B cell (primary cell): ENCODE measurements around the gene NAPG. TPM values are rescaled to one million over a fixed set of nuclear protein-coding genes. Genes with fewer than 3 reads are reported as not detected.

Source experiments
- ATAC-seq: fragments of 200-7000 bp; cut with Tn5 transposase; one replicate; pipeline ENCODE4 v1.10.0; 2021; ENCODE audit warnings: low read depth, mild to moderate bottlenecking, moderate number of reproducible peaks, moderate library complexity
- CTCF ChIA-PET: fragments of 350-600 bp; sonication (Branson Sonifier 250); formaldehyde crosslinking; loops from one replicate; lab custom pipeline; 2021; ENCODE audit warnings: antibody characterized with exemption, inconsistent platforms; lab: Charles Lee
- POLR2A ChIA-PET: fragments of 350-600 bp; sonication (Branson Sonifier 250); formaldehyde crosslinking; loops from one replicate; lab custom pipeline; 2021; ENCODE audit warnings: antibody characterized with exemption; lab: Charles Lee
- DNase-seq: peaks from one replicate; pipeline ENCODE4 v3.0.0; 2013
- H2AFZ ChIP-seq: 2 replicates; pipeline ENCODE4 v1.6.1; 2012; ENCODE audit warnings: mild to moderate bottlenecking, low read depth, low read length; ENCODE audit not compliant: insufficient read depth, poor library complexity, severe bottlenecking
- H3K27ac ChIP-seq, 2 donors: 1 replicate in 1 of 2; 2 replicates in 1 of 2; pipeline ENCODE4 v1.5.1; 2012 to 2013; ENCODE audit warnings: low read length in 2 of 2, mild to moderate bottlenecking in 2 of 2, moderate library complexity in 1 of 2
- H3K27me3 ChIP-seq, 4 experiments: fragments of 200-600 bp in 1 of 4; sonication (generic) in 1 of 4; replicated peaks in 1 of 4; 1 replicate in 2 of 4; 2 replicates in 2 of 4; pipeline versions ENCODE4 v1.6.1 to v1.7.0; 2013 to 2016; ENCODE audit warnings: low read length in 3 of 4, mild to moderate bottlenecking in 2 of 4, mixed read lengths in 1 of 4, moderate library complexity in 1 of 4; ENCODE audit not compliant: insufficient read depth in 4 of 4, control insufficient read depth in 3 of 4; ENCODE audit errors: control extremely low read depth in 1 of 4
- H3K36me3 ChIP-seq, 2 experiments: replicated peaks in 1 of 2; 1 replicate in 1 of 2; 2 replicates in 1 of 2; pipeline versions ENCODE4 v1.6.1 to v1.7.1; 2013; ENCODE audit warnings: low read length in 1 of 2; ENCODE audit not compliant: insufficient read depth in 2 of 2, control insufficient read depth in 1 of 2; ENCODE audit errors: control extremely low read depth in 1 of 2, extremely low read depth in 1 of 2
- H3K4me1 ChIP-seq, 2 donors: fragments of 200-600 bp in 1 of 2; sonication (generic) in 1 of 2; 1 replicate in 1 of 2; 2 replicates in 1 of 2; pipeline versions ENCODE4 v1.5.1 to v1.6.1; 2013 to 2017; ENCODE audit warnings: low read length in 2 of 2; ENCODE audit not compliant: control insufficient read depth in 2 of 2, insufficient read depth in 2 of 2
- H3K4me2 ChIP-seq: replicated peaks from 2 replicates; pipeline ENCODE3; 2012; ENCODE audit warnings: mild to moderate bottlenecking, low read depth, low read length; ENCODE audit not compliant: poor library complexity, severe bottlenecking
- H3K4me3 ChIP-seq, 5 experiments: fragments of 200-600 bp in 1 of 5; sonication (generic) in 1 of 5; 1 replicate in 3 of 5; 2 replicates in 2 of 5; pipeline versions ENCODE4 v1.5.1 to v1.7.0; 2011 to 2016; ENCODE audit warnings: low read length in 4 of 5, mild to moderate bottlenecking in 4 of 5, low read depth in 2 of 5, control low read depth in 1 of 5, moderate library complexity in 1 of 5; ENCODE audit not compliant: insufficient read depth in 1 of 5; ENCODE audit errors: control extremely low read depth in 1 of 5, extremely low read depth in 1 of 5
- H3K79me2 ChIP-seq: fragments of 200-600 bp; sonication (generic); one replicate; pipeline ENCODE4 v1.6.0; 2016; ENCODE audit warnings: low read length; ENCODE audit not compliant: control insufficient read depth, insufficient read depth
- H3K9ac ChIP-seq: fragments of 200-600 bp; sonication (generic); 2 replicates; pipeline ENCODE4 v1.6.1; 2017; ENCODE audit warnings: mild to moderate bottlenecking, low read length, moderate library complexity
- H3K9me3 ChIP-seq, 3 donors: one replicate each; pipeline versions ENCODE4 v1.6.1 to v1.7.1; 2013; ENCODE audit warnings: low read length in 2 of 3; ENCODE audit not compliant: control insufficient read depth in 2 of 3, insufficient read depth in 1 of 3; ENCODE audit errors: control extremely low read depth in 1 of 3
- H4K20me1 ChIP-seq: 2 replicates; pipeline ENCODE4 v1.6.0; 2012; ENCODE audit warnings: mild to moderate bottlenecking, low read length; ENCODE audit not compliant: insufficient read depth, control insufficient read depth, poor library complexity, severe bottlenecking
- H3K27ac Mint-ChIP-seq: one replicate; pipeline ENCODE4 v1.8.0; 2021; ENCODE audit warnings: mixed read lengths
- H3K27me3 Mint-ChIP-seq: one replicate; pipeline ENCODE4 v1.8.0; 2021; ENCODE audit warnings: mixed read lengths
- H3K4me1 Mint-ChIP-seq: one replicate; pipeline ENCODE4 v1.8.0; 2021; ENCODE audit warnings: mixed read lengths
- H3K4me3 Mint-ChIP-seq: one replicate; pipeline ENCODE4 v1.8.0; 2021; ENCODE audit warnings: mixed read lengths
- H3K9me3 Mint-ChIP-seq: one replicate; pipeline ENCODE4 v1.8.0; 2022; ENCODE audit warnings: mixed read lengths; ENCODE audit not compliant: insufficient read depth
- EZH2 ChIP-seq: IDR thresholded peaks from 2 replicates; pipeline ENCODE4 v1.6.1; 2012; ENCODE audit warnings: borderline replicate concordance, low read depth, mild to moderate bottlenecking, moderate library complexity, low read length; ENCODE audit not compliant: insufficient read depth, poor library complexity, severe bottlenecking
- WGBS: methylation state at CpG from one replicate; pipeline ENCODE4 v1.1.5; 2013; ENCODE audit warnings: missing lambda C conversion rate; ENCODE audit not compliant: insufficient coverage; 5-methylcytosine and 5-hydroxymethylcytosine counted together
- intact Hi-C: fragments of 100-400 bp; cut with micrococcal nuclease; formaldehyde crosslinking; loops from one replicate; pipeline ENCODE4 v1.10.0; 2022
- polyA plus RNA-seq: library from polyadenylated mRNA; depleted of rRNA; stranded (reverse); fragments of >200 nt; gene quantifications from 2 replicates; pipeline ENCODE4 v1.2.3, GENCODE V29; 2012
- total RNA-seq, 2 donors: library from RNA; stranded (reverse); fragments of 120-200 nt in 1 of 2; gene quantifications; 1 replicate in 1 of 2; 2 replicates in 1 of 2; pipeline versions ENCODE4 v1.2.3 to v1.2.4, GENCODE V29; 2013 to 2022
- TF ChIP-seq, protein P1 (sequence below): fragments of 200-600 bp; IDR thresholded peaks from one replicate; pipeline ENCODE4 v1.8.0; 2022; ENCODE audit warnings: antibody characterized with exemption, mild to moderate bottlenecking

The NAPG gene
- total and polyA plus RNA-seq, 2 donors (not counting 1 experiment from before 2014, with no cell fraction given): 9.4 to 31.8 TPM

DNA sequence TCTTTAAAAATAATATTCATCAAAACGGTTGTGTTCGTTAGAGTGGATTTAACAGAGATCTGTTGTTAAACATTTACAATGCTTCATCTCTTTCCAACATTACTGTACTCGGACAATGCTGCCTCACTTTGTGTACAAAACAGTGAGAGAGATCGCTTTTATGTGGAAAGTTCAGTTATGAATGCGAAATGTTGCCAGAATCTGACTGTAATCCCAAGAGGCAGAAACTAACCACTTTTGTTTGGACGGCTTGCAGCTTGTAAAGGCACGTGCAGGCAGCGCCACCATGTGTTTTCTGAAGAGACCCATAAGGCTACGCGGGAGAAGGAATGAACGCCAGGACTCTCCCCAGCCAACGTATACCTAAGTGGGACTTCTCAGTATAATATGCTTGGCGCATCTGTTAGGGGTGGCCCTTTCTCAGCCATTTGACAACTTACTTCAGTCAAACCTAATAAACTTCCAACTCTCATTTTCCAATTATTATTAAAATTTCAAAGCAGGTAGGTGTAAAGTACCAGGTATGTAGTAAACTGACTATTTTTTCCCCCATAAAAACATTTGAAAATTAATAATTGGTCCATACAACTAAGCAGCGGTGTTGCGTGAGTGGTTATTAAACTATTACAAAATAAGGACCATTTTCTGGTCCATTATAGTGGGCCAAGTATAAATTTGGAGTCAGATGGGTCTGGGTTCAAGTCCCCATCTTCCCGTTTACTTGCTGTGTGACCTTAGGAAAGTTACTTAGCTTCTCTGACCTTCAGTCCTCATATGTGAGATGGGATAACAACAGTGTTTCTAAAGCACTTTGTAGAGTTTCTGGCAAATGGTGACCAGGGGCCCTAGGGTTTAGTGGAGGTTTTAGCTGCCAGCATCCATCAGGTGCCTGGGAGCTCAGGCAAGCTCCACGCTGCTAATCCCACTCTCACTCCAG is 5.6 kb upstream of the NAPG start:
- no peaks in the 10 kb centered on the region for H3K79me2 ChIP-seq
- Mint-ChIP-seq H3K9me3 (peaks cover 4% of the 10 kb centered on the region), H3K27me3 (peaks cover 16% of the 10 kb centered on the region), H3K4me1 (peaks cover 10% of the 10 kb centered on the region), H3K27ac (no peak overlapping the region), H3K4me3 (peak overlapping the region; percentile 29)
- no peak overlapping the region for H3K4me3 ChIP-seq
- ChIA-PET POLR2A (no interaction called here), CTCF (interaction anchor here (0.6 to 7.7 kb wide), 15 partner anchors 9 to 1109 kb away, joined by 3 to 174 read pairs (median 4); no protein-coding TSS in a partner anchor)
- no peaks in the 10 kb centered on the region for H4K20me1 ChIP-seq
- H3K4me2 ChIP-seq: peak overlapping the region; percentile 36
- intact Hi-C loops: loop anchor here (1.0 to 10.0 kb wide), 5 partner anchors 38 to 1915 kb away; partner anchors contain the start of genes PPP4R1, RAB12 and RAB31
- H3K9me3 ChIP-seq: peaks cover 0 to 4% (median 0%) of the 10 kb centered on the region in 3 donors
- no peak for TF ChIP-seq EZH2
- TF ChIP-seq, protein P1, sequence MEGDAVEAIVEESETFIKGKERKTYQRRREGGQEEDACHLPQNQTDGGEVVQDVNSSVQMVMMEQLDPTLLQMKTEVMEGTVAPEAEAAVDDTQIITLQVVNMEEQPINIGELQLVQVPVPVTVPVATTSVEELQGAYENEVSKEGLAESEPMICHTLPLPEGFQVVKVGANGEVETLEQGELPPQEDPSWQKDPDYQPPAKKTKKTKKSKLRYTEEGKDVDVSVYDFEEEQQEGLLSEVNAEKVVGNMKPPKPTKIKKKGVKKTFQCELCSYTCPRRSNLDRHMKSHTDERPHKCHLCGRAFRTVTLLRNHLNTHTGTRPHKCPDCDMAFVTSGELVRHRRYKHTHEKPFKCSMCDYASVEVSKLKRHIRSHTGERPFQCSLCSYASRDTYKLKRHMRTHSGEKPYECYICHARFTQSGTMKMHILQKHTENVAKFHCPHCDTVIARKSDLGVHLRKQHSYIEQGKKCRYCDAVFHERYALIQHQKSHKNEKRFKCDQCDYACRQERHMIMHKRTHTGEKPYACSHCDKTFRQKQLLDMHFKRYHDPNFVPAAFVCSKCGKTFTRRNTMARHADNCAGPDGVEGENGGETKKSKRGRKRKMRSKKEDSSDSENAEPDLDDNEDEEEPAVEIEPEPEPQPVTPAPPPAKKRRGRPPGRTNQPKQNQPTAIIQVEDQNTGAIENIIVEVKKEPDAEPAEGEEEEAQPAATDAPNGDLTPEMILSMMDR: peak; percentile 82
- H2AFZ ChIP-seq: peak overlapping the region; percentile 31
- H3K9ac ChIP-seq: no peak overlapping the region
- ATAC-seq: peak; percentile 92
- no peaks in the 10 kb centered on the region for H3K36me3 ChIP-seq
- H3K27me3 ChIP-seq: peaks cover 0 to 3% (median 1%) of the 10 kb centered on the region in 4 experiments
- no peak overlapping the region for H3K27ac ChIP-seq
- H3K4me1 ChIP-seq: peaks cover 9 to 10% of the 10 kb centered on the region in 2 donors
- peak; percentile 84 for DNase-seq
- 29% methylated on average over 7 of the region's 17 CpGs for WGBS
